ENCODE measurements around the gene ZNF385C. TPM values are rescaled to one million over a fixed set of nuclear protein-coding genes. Genes with fewer than 3 reads are reported as not detected.

Gene ZNF385C
- polyA plus RNA-seq, 2 of the 4 experiments (the other 2 are of a cell fraction) = 0.13 to 0.61 TPM

DNA sequence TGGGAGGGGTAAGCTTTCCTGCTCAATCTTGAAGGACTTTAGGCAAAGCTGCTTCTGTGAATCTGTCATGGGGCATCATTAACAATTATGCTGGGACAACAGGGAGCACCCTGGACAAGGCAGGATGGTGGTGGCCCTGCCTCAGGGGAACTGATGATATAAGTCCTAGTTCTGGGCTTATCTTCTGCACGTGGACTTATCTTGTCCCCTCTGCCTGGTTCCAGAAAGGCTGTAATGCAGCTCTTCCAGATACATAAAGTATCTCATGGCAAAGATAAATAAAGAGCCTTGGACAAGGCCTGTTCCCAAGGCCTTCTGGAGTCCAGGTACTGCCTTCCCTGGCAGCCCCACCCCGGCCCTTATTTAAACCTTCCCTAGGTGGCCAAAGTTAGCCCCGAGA lies 6.0 kb upstream of the ZNF385C start (continued):
- TF ChIP-seq HOXB5 (CRISPR knock-in tag; IDR thresholded peaks at IDR 0.05) = no peak
- TF ChIP-seq RARB (CRISPR knock-in tag; IDR thresholded peaks at IDR 0.05) = no peak
- no peak for TF ChIP-seq ZSCAN20 (CRISPR knock-in tag; IDR thresholded peaks at IDR 0.05)
- no peak for TF ChIP-seq POLR2AphosphoS2 (conservative IDR thresholded peaks at IDR 0.05; ENCODE audit: low read length)

GRCh38 chr17:42103221-42103954 lies 5.1 kb upstream of the ZNF385C start:
- Histone ChIP-seq H3K4me1 (peaks cover 5% of the 10 kb centered on the region; the same call in 1 of the 3 replicates), H3K27ac (no peak overlapping the region), H3K4me3 (no peak overlapping the region), H3K9me3 (no peaks in the 10 kb centered on the region), H3K4me2 (no peak overlapping the region)
- DNase-seq (ENCODE audit: low read depth in 1 of 2, low spot score in 1 of 2) (no peak), ATAC-seq (no peak), FAIRE-seq (no peak)
- CTCF ChIA-PET = interaction anchor here (0.8 to 39.5 kb wide), 12 partner anchors 8 to 424 kb away, joined by 3 to 658 read pairs (median 4); partner anchors contain the start of genes DHX58, DNAJC7, KAT2A and NKIRAS2
- 73% methylated on average over 11 of the region's 11 CpGs for WGBS (ENCODE audit: missing lambda C conversion rate)
- TF ChIP-seq CHD4 (IDR thresholded peaks at IDR 0.05; ENCODE audit: borderline replicate concordance) (no peak), TP53 (CRISPR knock-in tag; IDR thresholded peaks at IDR 0.05) (no peak), HMGXB4 (CRISPR knock-in tag; IDR thresholded peaks at IDR 0.05; ENCODE audit: borderline replicate concordance) (no peak), MYC (IDR thresholded peaks at IDR 0.05; ENCODE audit: borderline replicate concordance, low read length) (no peak), NR3C1 (IDR thresholded peaks at IDR 0.05) (no peak), EHMT2 (IDR thresholded peaks at IDR 0.05; ENCODE audit: low read depth) (no peak), ESRRA (IDR thresholded peaks at IDR 0.05; ENCODE audit: borderline replicate concordance, low read length) (no peak), KDM5A (IDR thresholded peaks at IDR 0.05) (no peak), RCOR1 (IDR thresholded peaks at IDR 0.05; ENCODE audit: low read depth, low read length) (no peak), ZFP36 (IDR thresholded peaks at IDR 0.05; ENCODE audit: borderline replicate concordance, partially characterized antibody) (no peak), TFCP2L1 (CRISPR knock-in tag; IDR thresholded peaks at IDR 0.05) (no peak), POLR2A (IDR thresholded peaks at IDR 0.05; ENCODE audit: low read length) (no peak), SMC3 (IDR thresholded peaks at IDR 0.05) (no peak), ZSCAN20 (CRISPR knock-in tag; IDR thresholded peaks at IDR 0.05) (no peak), BCL3 (IDR thresholded peaks at IDR 0.05) (no peak)
- TF ChIP-seq, protein P1, sequence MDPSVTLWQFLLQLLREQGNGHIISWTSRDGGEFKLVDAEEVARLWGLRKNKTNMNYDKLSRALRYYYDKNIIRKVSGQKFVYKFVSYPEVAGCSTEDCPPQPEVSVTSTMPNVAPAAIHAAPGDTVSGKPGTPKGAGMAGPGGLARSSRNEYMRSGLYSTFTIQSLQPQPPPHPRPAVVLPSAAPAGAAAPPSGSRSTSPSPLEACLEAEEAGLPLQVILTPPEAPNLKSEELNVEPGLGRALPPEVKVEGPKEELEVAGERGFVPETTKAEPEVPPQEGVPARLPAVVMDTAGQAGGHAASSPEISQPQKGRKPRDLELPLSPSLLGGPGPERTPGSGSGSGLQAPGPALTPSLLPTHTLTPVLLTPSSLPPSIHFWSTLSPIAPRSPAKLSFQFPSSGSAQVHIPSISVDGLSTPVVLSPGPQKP (IDR thresholded peaks at IDR 0.05; ENCODE audit: low read depth, low read length) = no peak
- POLR2A ChIA-PET = no interaction called here

GRCh38 chr17:42101513-42102292 lies 3.4 kb upstream of the ZNF385C start:
- no peak overlapping the region for H3K27ac ChIP-seq
- H3K4me2 ChIP-seq = no peak overlapping the region
- ChIA-PET POLR2A (no interaction called here), CTCF (interaction anchor here (0.6 to 39.5 kb wide), 23 partner anchors 10 to 431 kb away, joined by 3 to 658 read pairs (median 6); partner anchors contain the start of genes CNP, DHX58, DNAJC7 and KAT2A)
- 46% methylated on average over 14 of the region's 14 CpGs for WGBS (ENCODE audit: missing lambda C conversion rate)
- H3K4me1 ChIP-seq = no peaks in the 10 kb centered on the region
- FAIRE-seq = peak; percentile 39
- peak; percentile 61 to 89; a peak in 5 of 6 replicates for ATAC-seq
- no peak overlapping the region for H3K4me3 ChIP-seq
- peak; percentile 76 to 93 for DNase-seq (ENCODE audit: low read depth in 1 of 2, low spot score in 1 of 2)
- H3K9me3 ChIP-seq = no peaks in the 10 kb centered on the region
- no peak for TF ChIP-seq KDM1A (IDR thresholded peaks at IDR 0.05; ENCODE audit: low read depth)
- peak; percentile 73 to 88 for TF ChIP-seq RAD21 (conservative IDR thresholded peaks at IDR 0.05 in 1 of 2, IDR thresholded peaks at IDR 0.05 in 1 of 2)
- TF ChIP-seq E2F6 (IDR thresholded peaks at IDR 0.05; ENCODE audit: borderline replicate concordance, low read depth) = no peak
- TF ChIP-seq, protein P2, sequence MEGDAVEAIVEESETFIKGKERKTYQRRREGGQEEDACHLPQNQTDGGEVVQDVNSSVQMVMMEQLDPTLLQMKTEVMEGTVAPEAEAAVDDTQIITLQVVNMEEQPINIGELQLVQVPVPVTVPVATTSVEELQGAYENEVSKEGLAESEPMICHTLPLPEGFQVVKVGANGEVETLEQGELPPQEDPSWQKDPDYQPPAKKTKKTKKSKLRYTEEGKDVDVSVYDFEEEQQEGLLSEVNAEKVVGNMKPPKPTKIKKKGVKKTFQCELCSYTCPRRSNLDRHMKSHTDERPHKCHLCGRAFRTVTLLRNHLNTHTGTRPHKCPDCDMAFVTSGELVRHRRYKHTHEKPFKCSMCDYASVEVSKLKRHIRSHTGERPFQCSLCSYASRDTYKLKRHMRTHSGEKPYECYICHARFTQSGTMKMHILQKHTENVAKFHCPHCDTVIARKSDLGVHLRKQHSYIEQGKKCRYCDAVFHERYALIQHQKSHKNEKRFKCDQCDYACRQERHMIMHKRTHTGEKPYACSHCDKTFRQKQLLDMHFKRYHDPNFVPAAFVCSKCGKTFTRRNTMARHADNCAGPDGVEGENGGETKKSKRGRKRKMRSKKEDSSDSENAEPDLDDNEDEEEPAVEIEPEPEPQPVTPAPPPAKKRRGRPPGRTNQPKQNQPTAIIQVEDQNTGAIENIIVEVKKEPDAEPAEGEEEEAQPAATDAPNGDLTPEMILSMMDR (IDR thresholded peaks at IDR 0.05) = peak; percentile 75
- no peak for TF ChIP-seq EHF (CRISPR knock-in tag; IDR thresholded peaks at IDR 0.05)
- TF ChIP-seq TFCP2L1 (CRISPR knock-in tag; IDR thresholded peaks at IDR 0.05) = no peak
- no peak for TF ChIP-seq ZC3H11A (IDR thresholded peaks at IDR 0.05)
- no peak for TF ChIP-seq PHF8 (IDR thresholded peaks at IDR 0.05; ENCODE audit: borderline replicate concordance, low read depth)
- no peak for TF ChIP-seq FOSL2 (IDR thresholded peaks at IDR 0.05)
- 0 out of 2 replicates have a peak, but pooled peaks have one; percentile 29 for TF ChIP-seq FOSL2 (CRISPR knock-in tag; IDR thresholded peaks at IDR 0.05)
